A549 (cell line): ENCODE results near the gene SPPL2B. TPM values are rescaled to one million over a fixed set of nuclear protein-coding genes. Genes with fewer than 3 reads are reported as not detected.

Experiments
- ATAC-seq, 2 experiments: fragments of 200-7000 bp in 1 of 2; fragments of >200 bp in 1 of 2; cut with Nextera tagmentation in 1 of 2; cut with Tn5 transposase in 1 of 2; 3 replicates each; pipeline versions ENCODE4 v1.8.0 to v1.9.1; 2018 to 2020; ENCODE audit warnings: mild to moderate bottlenecking in 1 of 2, moderate library complexity in 1 of 2
- CTCF ChIA-PET: fragments of 300-600 bp; sonication (Branson Sonifier 250); formaldehyde crosslinking; extraction: SDS; loops from one replicate; lab custom pipeline; 2021; ENCODE audit warnings: antibody characterized with exemption, inconsistent platforms; lab: Yijun Ruan, JAX
- POLR2A ChIA-PET: fragments of 350-600 bp; formaldehyde crosslinking; extraction: SDS; loops from one replicate; lab custom pipeline; 2021; ENCODE audit warnings: antibody characterized with exemption, inconsistent platforms; lab: Yijun Ruan, JAX
- DNase-seq, 2 experiments: peaks; one replicate each; pipeline versions ENCODE4 v3.0.0 to v3.0.0-alpha.2; 2011 to 2016; ENCODE audit warnings: low read depth in 1 of 2, low spot score in 1 of 2
- FAIRE-seq: peaks from 2 replicates; lab custom pipeline; 2011; peaks lifted over from hg19 to GRCh38; lab: Jason Lieb, UNC
- H3K27ac ChIP-seq, 2 experiments: fragments of >200 bp; sonication (Bioruptor Twin); formaldehyde crosslinking; 3 replicates each; pipeline ENCODE4 v1.5.1; 2016 to 2017
- H3K4me1 ChIP-seq: fragments of >200 bp; sonication (Bioruptor Twin); formaldehyde crosslinking; 3 replicates; pipeline ENCODE4 v1.6.1; 2016
- H3K4me2 ChIP-seq: fragments of >200 bp; sonication (Bioruptor Twin); formaldehyde crosslinking; 3 replicates; pipeline ENCODE4 v1.6.1; 2016
- H3K4me3 ChIP-seq: fragments of >200 bp; sonication (Bioruptor Twin); formaldehyde crosslinking; 3 replicates; pipeline ENCODE4 v1.5.1; 2016
- H3K9me3 ChIP-seq: fragments of >200 bp; sonication (Bioruptor Twin); formaldehyde crosslinking; 3 replicates; pipeline ENCODE4 v1.6.1; 2016
- BHLHE40 ChIP-seq: IDR thresholded peaks from 2 replicates; pipeline ENCODE4 v1.6.1; 2012; ENCODE audit warnings: low read depth, low read length, inconsistent platforms
- CEBPB ChIP-seq, 2 experiments: fragments of >200 bp in 1 of 2; sonication (Bioruptor Twin) in 1 of 2; formaldehyde crosslinking in 1 of 2; IDR thresholded peaks; 2 replicates each; pipeline ENCODE4 v1.6.1; 2012 to 2016
- CHD2 ChIP-seq: fragments of 150-350 bp; IDR thresholded peaks from 2 replicates; pipeline ENCODE4 v1.6.1; 2014; ENCODE audit warnings: low read length; ENCODE audit not compliant: partially characterized antibody
- E2F6 ChIP-seq: IDR thresholded peaks from 2 replicates; pipeline ENCODE4 v1.6.1; 2012; ENCODE audit warnings: low read depth, borderline replicate concordance
- EHF ChIP-seq: fragments of 250-450 bp; sonication (Bioruptor Pico); IDR thresholded peaks from 2 replicates; pipeline ENCODE4 v1.5.0; 2020; ENCODE audit warnings: mild to moderate bottlenecking
- EHMT2 ChIP-seq: fragments of 200-600 bp; sonication (generic); IDR thresholded peaks from 2 replicates; pipeline ENCODE4 v1.6.1; 2016; ENCODE audit warnings: antibody characterized with exemption, low read depth, mild to moderate bottlenecking, moderate library complexity
- ELK1 ChIP-seq: fragments of 150-350 bp; IDR thresholded peaks from 2 replicates; pipeline ENCODE4 v1.6.1; 2014; ENCODE audit warnings: low read depth, mild to moderate bottlenecking, low read length
- EP300 ChIP-seq, 2 experiments: fragments of >200 bp; sonication (Bioruptor Twin); formaldehyde crosslinking; IDR thresholded peaks; 2 replicates in 1 of 2; 3 replicates in 1 of 2; pipeline ENCODE4 v1.6.1; 2016 to 2017
- FOSL2 ChIP-seq, 2 experiments: fragments of 450-650 bp in 1 of 2; fragments of >200 bp in 1 of 2; sonication (Bioruptor Twin) in 1 of 2; formaldehyde crosslinking; IDR thresholded peaks; 2 replicates each; pipeline versions ENCODE4 v1.5.0 to v1.6.1; 2016 to 2020; ENCODE audit warnings: mild to moderate bottlenecking in 1 of 2, moderate library complexity in 1 of 2
- FOXS1 ChIP-seq: fragments of 250-450 bp; sonication (Bioruptor Pico); IDR thresholded peaks from 2 replicates; pipeline ENCODE4 v1.5.0; 2020; ENCODE audit warnings: mild to moderate bottlenecking, moderate library complexity
- HMGXB4 ChIP-seq: fragments of 250-450 bp; sonication (Bioruptor Pico); IDR thresholded peaks from 2 replicates; pipeline ENCODE4 v1.5.0; 2021; ENCODE audit warnings: mild to moderate bottlenecking, moderate library complexity, borderline replicate concordance
- HOXB13 ChIP-seq: fragments of 250-450 bp; sonication (Bioruptor Pico); IDR thresholded peaks from 2 replicates; pipeline ENCODE4 v1.5.0; 2020; ENCODE audit warnings: low read depth, mild to moderate bottlenecking, moderate library complexity
- HOXB5 ChIP-seq: fragments of 250-450 bp; sonication (Bioruptor Pico); IDR thresholded peaks from 2 replicates; pipeline ENCODE4 v1.5.0; 2020; ENCODE audit warnings: mild to moderate bottlenecking, moderate library complexity
- JUN ChIP-seq, 2 experiments: fragments of >200 bp; sonication (Bioruptor Twin); formaldehyde crosslinking; IDR thresholded peaks; 2 replicates in 1 of 2; 3 replicates in 1 of 2; pipeline ENCODE4 v1.6.1; 2016 to 2017
- MAX ChIP-seq: IDR thresholded peaks from 2 replicates; pipeline ENCODE4 v1.6.1; 2012
- PBX3 ChIP-seq: IDR thresholded peaks from 2 replicates; pipeline ENCODE4 v1.6.1; 2012
- PHF8 ChIP-seq: fragments of 200-600 bp; sonication (generic); IDR thresholded peaks from 2 replicates; pipeline ENCODE4 v1.6.1; 2016; ENCODE audit warnings: low read depth, mild to moderate bottlenecking, antibody characterized with exemption, moderate library complexity, borderline replicate concordance
- POLR2A ChIP-seq: IDR thresholded peaks from 2 replicates; pipeline ENCODE4 v1.6.1; 2012; ENCODE audit warnings: mild to moderate bottlenecking, low read length
- RAD21 ChIP-seq, 2 experiments: fragments of >200 bp in 1 of 2; sonication (Bioruptor Twin) in 1 of 2; formaldehyde crosslinking in 1 of 2; IDR thresholded peaks in 1 of 2; conservative IDR thresholded peaks in 1 of 2; 2 replicates in 1 of 2; 3 replicates in 1 of 2; pipeline ENCODE4 v1.6.1; 2012 to 2018; ENCODE audit warnings: inconsistent platforms in 1 of 2
- RCOR1 ChIP-seq: fragments of 150-350 bp; IDR thresholded peaks from 2 replicates; pipeline ENCODE4 v1.6.1; 2014; ENCODE audit warnings: antibody characterized with exemption, low read length, low read depth
- RFX5 ChIP-seq: fragments of 450-650 bp; IDR thresholded peaks from 2 replicates; pipeline ENCODE4 v1.7.1; 2014; ENCODE audit warnings: antibody characterized with exemption, mild to moderate bottlenecking, moderate library complexity
- SMC3 ChIP-seq: fragments of >200 bp; sonication (Bioruptor Twin); formaldehyde crosslinking; IDR thresholded peaks from 3 replicates; pipeline ENCODE4 v1.6.1; 2018; ENCODE audit warnings: inconsistent platforms
- USF2 ChIP-seq: fragments of 450-650 bp; IDR thresholded peaks from 2 replicates; pipeline ENCODE4 v1.6.1; 2014; ENCODE audit warnings: antibody characterized with exemption
- ZFP36 ChIP-seq: fragments of 450-650 bp; IDR thresholded peaks from 2 replicates; pipeline ENCODE4 v1.6.1; 2014; ENCODE audit warnings: borderline replicate concordance; ENCODE audit not compliant: partially characterized antibody
- ZSCAN20 ChIP-seq: fragments of 250-450 bp; sonication (Bioruptor Pico); IDR thresholded peaks from 2 replicates; pipeline ENCODE4 v1.8.0; 2022; ENCODE audit warnings: mild to moderate bottlenecking, moderate library complexity
- WGBS: methylation state at CpG from one replicate; pipeline ENCODE4 v1.1.6; 2017; ENCODE audit errors: missing lambda C conversion rate; 5-methylcytosine and 5-hydroxymethylcytosine counted together
- polyA plus RNA-seq, 4 experiments: library from polyadenylated mRNA; depleted of rRNA in 3 of 4; stranded (reverse); fragments of >200 nt; fragmentation: RNase III in 1 of 4; extraction: RNeasy Plus Mini Kit Qiagen cat#74134 plus additional on column Dnase treatment in 1 of 4; gene quantifications; 2 replicates in 3 of 4; 3 replicates in 1 of 4; pipeline ENCODE4 v1.2.3, GENCODE V29; 2011 to 2017

SPPL2B gene
- polyA plus RNA-seq, 2 of the 4 experiments (the other 2 are of a cell fraction) = 11.3 to 36.5 TPM

GRCh38 chr19:2338055-2338615 is 9.7 kb downstream of the SPPL2B start:
- WGBS = 96% methylated on average over 9 of the region's 21 CpGs
- ATAC-seq (no peak), FAIRE-seq (no peak), DNase-seq (no peak)
- Histone ChIP-seq H3K4me3 (no peak overlapping the region), H3K4me1 (no peaks in the 10 kb centered on the region), H3K27ac (no peak overlapping the region), H3K9me3 (no peaks in the 10 kb centered on the region), H3K4me2 (no peak overlapping the region)
- CTCF ChIA-PET = interaction anchor here (0.5 to 1.5 kb wide), 4 partner anchors 28 to 375 kb away, joined by 3 to 4 read pairs (median 4); no protein-coding TSS in a partner anchor
- no peak for TF ChIP-seq SMC3
- no peak for TF ChIP-seq EHF (CRISPR knock-in tag)
- no peak for TF ChIP-seq EP300 (IDR thresholded peaks at IDR 0.05)
- TF ChIP-seq HOXB5 (CRISPR knock-in tag) = no peak
- POLR2A ChIA-PET = no interaction called here

DNA sequence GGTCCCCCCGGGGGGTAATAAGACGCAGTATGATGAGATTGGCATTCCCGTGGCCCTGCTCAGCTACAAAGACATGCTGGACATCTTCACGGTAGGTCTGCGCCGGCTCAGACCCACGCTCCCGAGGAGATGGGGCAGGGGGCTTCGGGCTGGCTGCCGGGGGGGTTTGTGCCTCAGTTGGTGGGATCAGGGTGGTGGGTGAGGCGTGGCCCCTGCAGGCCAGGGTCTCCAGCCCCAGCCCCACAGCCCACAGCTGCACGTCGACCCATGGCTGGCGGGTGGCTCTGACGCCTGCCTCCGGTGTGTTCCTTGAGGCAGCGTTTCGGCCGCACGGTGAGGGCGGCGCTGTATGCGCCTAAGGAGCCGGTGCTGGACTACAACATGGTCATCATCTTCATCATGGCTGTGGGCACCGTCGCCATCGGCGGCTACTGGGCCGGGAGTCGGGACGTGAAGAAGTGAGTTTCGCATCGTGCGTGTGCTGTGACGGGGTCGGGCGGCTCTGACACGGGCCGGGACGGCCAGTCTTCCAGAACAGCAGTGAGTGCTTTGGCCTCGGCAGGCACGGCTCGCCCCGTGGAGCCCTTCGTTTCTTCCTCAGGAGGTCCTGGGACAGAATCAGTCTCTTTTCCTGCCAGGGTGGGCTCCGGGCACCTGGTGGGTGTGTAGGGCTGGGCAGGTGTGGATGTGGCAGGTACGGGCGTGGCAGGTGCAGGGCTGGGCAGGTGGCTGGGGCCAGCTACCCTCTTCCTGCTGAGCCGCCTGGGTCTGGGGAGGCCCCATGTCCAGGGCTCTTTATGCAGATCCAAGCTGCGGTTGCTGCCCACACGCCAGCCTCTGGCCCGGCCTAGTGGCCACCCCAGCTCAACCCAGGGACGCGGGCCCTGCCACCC is 10.5 kb downstream of the SPPL2B start:
- no peak for TF ChIP-seq ELK1
- no peak for TF ChIP-seq EP300 (IDR thresholded peaks at IDR 0.05)
- TF ChIP-seq BHLHE40 = no peak
- TF ChIP-seq SMC3 = no peak
- no peak for TF ChIP-seq EHF (CRISPR knock-in tag)
- TF ChIP-seq HOXB13 (CRISPR knock-in tag) = no peak
- TF ChIP-seq ZSCAN20 (CRISPR knock-in tag) = no peak
- TF ChIP-seq HMGXB4 (CRISPR knock-in tag) = no peak
- TF ChIP-seq POLR2A = no peak
- ChIA-PET POLR2A (no interaction called here), CTCF (interaction anchor here (0.8 kb wide), 1 partner anchor 275 kb away, joined by 3 read pairs; no protein-coding TSS in a partner anchor)
- FAIRE-seq (no peak), DNase-seq (no peak), ATAC-seq (no peak)
- H3K4me3 ChIP-seq = no peak overlapping the region
- no peaks in the 10 kb centered on the region for H3K9me3 ChIP-seq
- no peaks in the 10 kb centered on the region for H3K4me1 ChIP-seq
- no peak overlapping the region for H3K4me2 ChIP-seq
- H3K27ac ChIP-seq = no peak overlapping the region
- whole genome bisulfite sequencing = 97% methylated on average over 26 of the region's 54 CpGs

GRCh38 chr19:2339644-2340310 is 11.3 kb downstream of the SPPL2B start:
- no peak for DNase-seq
- 98% methylated on average over 19 of the region's 52 CpGs for WGBS
- TF ChIP-seq RFX5 (no peak), FOXS1 (CRISPR knock-in tag) (no peak), E2F6 (no peak), ZFP36 (no peak), JUN (IDR thresholded peaks at IDR 0.05) (no peak), PBX3 (no peak), RAD21 (conservative IDR thresholded peaks at IDR 0.05 in 1 of 2, IDR thresholded peaks at IDR 0.05 in 1 of 2) (no peak), HOXB5 (CRISPR knock-in tag) (no peak), MAX (no peak), CHD2 (no peak), RCOR1 (no peak), FOSL2 (IDR thresholded peaks at IDR 0.05) (no peak), FOSL2 (CRISPR knock-in tag; IDR thresholded peaks at IDR 0.05) (no peak), SMC3 (no peak), CEBPB (IDR thresholded peaks at IDR 0.05) (no peak), PHF8 (no peak), EHMT2 (no peak), USF2 (no peak)

More at GRCh38 chr19:2339644-2340310, 11.3 kb downstream of the SPPL2B start:
- CTCF ChIA-PET = no interaction called here
- H3K4me3 ChIP-seq = no peak overlapping the region
- no peak for ATAC-seq
- FAIRE-seq = no peak
- H3K9me3 ChIP-seq = no peaks in the 10 kb centered on the region
- H3K27ac ChIP-seq = no peak overlapping the region
- no peak overlapping the region for H3K4me2 ChIP-seq
- no peaks in the 10 kb centered on the region for H3K4me1 ChIP-seq
- POLR2A ChIA-PET = no interaction called here
